Endothelial cell of hepatic sinusoid (primary cell): ENCODE measurements around the gene GARS1.

Source experiments
- in situ Hi-C: cut with HindIII; loops from 2 replicates; pipeline ENCODE4 v1.10.0; 2017; ENCODE audit warnings: low sequenced_read_pairs

Gene GARS1

DNA sequence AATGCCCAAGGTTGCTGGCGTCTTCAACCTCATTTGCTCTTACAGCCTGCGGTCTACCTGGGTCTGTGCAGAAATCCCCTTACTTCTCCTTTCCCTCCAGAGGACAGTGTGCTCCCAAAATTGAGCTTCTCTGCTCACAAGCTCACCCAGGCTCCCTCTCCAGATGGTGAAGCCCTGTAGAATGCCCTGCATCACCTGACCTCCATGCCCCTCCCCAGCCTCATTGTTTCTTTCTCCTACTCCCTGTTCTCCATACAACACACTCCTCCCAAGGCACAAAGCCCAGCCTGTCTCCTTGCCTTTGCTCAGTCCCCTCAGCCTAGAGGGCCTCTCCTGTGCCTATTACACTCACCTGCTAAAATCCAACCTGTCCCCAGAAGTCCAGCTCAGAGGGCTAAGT lies 84.1 kb downstream of the GARS1 start:
- in situ Hi-C loops: no loop called here

DNA sequence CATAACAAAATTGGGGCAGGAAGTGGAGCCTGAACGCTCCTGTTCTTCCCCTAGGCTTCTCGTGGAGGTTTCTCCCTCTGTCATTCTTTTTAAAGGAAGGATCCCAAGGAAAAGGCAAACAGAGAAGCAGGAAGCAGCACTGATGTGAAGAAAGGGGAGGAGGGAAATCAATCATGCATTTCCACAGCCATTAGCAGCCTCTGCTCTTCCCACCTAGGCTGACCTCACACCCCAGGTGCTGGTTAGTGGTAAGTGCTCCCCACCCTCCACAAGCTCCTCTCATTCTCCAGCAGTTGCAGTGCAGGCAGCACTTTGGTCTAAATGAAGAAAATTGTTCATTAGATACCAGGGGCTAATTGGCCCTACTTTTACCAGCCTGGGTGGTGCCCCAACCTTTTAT lies 85.0 kb downstream of the GARS1 start:
- in situ Hi-C loops: loop anchor here (5.0 kb wide), 1 partner anchor 53 kb away; no protein-coding TSS in a partner anchor

DNA sequence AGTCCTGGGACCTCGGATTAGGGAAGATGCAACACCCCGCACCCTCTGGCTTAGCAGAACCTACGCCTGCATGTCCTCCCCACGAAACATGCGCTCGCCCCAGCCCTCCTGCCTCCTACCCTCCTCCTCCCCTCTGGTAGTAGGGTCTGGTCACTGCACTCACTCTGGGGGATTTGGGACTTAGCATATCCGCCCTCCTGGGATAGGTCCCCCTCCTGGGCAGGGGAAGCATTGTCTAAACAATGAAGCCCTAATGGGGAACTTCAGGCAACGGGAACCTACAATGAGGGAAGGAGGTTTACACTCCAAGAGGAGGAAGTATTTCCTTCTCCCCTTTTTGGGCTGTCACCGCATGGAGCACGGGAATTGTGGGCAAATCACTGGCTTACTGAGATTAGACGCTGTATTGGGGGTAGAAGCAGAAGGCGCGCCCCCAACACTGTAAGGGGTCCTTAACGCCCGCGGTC lies 86.7 kb downstream of the GARS1 start:
- in situ Hi-C loops: loop anchor here (5.0 kb wide), 1 partner anchor 51 kb away; no protein-coding TSS in a partner anchor

DNA sequence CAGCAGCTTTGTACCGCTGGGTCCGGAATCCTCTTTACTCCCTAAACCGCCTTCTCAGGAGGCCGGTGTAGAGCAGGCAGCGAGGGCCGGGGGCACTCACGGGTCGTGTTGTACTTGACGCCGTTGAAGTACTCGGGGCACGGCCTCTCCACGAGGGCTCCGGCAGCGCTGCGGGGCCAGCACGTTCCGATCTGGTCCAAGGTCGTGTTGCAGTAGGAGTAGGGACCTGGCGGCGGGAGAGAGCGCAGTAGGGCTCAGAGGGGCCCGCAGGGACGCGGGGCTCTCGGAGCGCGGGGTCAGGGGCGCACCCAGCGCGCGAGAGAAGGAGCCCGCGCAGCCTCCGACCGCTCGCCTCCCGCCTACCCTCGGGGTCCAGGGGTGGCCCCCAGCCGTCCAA lies 87.1 kb downstream of the GARS1 start:
- in situ Hi-C loops: loop anchor here (5.0 kb wide), 1 partner anchor 50 kb away; no protein-coding TSS in a partner anchor

DNA sequence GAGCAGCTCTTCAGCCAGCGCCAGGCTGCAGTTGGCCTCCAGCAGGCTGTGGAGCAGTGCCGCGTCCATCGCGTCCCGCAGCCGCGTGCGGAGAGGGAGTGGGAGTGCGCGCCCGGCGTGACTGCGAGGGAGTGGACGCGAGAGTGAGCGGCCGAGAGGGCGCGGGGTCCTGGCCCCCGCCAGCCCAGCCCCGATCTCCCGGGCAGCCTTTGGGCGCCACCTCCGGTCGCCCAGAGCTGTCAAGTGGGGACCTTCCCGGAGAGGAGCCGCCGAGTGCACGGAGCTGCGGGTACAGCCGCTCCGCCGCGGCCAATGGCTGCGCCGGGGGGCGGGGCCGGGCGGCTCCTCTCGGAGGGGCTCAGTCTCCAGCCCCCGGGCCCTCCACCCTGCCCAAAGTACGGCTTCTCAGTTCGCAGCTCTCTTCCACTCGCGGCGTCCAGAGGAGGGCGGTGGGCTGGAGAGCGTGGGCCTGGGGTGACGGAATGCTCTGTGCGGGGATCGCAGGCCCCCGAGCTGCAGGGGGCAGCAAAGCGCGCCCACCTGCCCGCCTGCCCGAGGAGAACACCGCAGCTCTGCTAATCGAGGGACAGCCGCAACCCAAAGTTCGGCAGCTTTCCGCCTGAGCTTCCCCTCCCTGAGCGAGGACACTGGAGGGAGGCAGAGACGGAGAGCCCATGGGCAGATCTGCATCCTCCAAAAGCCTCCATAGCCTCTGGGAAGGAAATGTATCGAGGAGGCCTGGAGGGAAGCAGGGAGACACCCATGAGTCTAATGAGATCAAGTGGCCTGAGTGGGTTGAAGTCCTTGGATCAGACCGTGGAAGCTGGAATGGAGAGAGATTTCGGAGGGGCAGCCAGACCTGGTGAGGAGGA lies 87.8 kb downstream of the GARS1 start, which contains the start of gene CRHR2:
Gene CRHR2 (minus strand): TSS at position 245 of the 872 bp plus-strand sequence. CDS start 176 bp downstream, at position 69.
- in situ Hi-C loops: loop anchor here (5.0 kb wide), 1 partner anchor 50 kb away; no protein-coding TSS in a partner anchor

DNA sequence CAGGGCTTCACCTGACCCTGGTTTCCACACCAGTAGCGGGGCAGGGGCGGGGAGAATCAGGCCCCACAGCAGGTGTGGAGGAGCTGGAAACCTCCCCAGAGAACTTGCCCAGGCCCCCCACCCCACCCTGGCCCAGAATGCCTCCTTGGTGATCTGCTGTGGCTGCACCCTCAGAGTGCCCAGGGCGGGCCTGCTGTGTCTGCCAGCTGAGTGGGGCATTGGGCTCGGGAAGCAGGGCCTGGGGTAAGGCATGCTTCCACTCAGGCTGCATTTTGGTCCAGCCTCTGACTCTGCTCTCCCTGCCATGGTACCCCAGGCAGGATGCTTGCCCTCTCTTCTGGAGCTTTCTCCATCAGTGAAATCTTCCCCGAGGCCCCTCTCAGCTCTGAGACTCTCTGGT lies 88.6 kb downstream of the GARS1 start:
- in situ Hi-C loops: loop anchor here (5.0 kb wide), 1 partner anchor 49 kb away; no protein-coding TSS in a partner anchor
